ENCODE results near the gene DARS2.

DNA sequence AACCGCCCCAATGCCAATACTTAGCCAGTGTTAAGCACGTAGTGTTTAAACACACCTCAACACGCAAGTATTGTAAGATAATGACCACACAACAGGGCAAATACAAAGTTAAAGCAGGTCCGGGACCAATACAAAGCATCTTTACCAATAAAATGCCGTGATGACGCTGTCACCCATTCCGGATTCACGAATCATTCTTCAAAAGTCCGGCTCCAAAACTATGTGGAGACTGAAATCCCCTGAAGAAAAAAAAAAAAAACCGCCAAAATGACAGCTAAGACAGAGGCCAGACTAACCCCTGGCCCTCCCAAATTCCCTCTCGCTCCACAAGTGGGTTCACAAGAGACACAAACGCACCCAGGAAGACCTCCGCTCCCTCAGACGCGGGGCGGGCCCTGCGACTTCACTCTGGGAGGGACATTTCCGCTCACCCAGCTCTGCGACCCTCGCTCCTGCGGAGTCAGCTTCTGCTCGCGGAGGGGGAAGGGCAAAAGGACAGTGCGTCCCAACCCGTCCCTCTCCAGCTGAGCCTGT lies 625 bp upstream of the DARS2 start:
- no peak for TF ChIP-seq HNF4G (IDR thresholded peaks at IDR 0.05)
- TF ChIP-seq YY1 (IDR thresholded peaks at IDR 0.05) = no peak
- TF ChIP-seq, protein P1, sequence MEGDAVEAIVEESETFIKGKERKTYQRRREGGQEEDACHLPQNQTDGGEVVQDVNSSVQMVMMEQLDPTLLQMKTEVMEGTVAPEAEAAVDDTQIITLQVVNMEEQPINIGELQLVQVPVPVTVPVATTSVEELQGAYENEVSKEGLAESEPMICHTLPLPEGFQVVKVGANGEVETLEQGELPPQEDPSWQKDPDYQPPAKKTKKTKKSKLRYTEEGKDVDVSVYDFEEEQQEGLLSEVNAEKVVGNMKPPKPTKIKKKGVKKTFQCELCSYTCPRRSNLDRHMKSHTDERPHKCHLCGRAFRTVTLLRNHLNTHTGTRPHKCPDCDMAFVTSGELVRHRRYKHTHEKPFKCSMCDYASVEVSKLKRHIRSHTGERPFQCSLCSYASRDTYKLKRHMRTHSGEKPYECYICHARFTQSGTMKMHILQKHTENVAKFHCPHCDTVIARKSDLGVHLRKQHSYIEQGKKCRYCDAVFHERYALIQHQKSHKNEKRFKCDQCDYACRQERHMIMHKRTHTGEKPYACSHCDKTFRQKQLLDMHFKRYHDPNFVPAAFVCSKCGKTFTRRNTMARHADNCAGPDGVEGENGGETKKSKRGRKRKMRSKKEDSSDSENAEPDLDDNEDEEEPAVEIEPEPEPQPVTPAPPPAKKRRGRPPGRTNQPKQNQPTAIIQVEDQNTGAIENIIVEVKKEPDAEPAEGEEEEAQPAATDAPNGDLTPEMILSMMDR (IDR thresholded peaks at IDR 0.05; ENCODE audit: low read depth, low read length, missing input control) = no peak
- TF ChIP-seq RAD21 (IDR thresholded peaks at IDR 0.05) = no peak
- no peak for TF ChIP-seq JUND (IDR thresholded peaks at IDR 0.05)
- TF ChIP-seq, protein P2, sequence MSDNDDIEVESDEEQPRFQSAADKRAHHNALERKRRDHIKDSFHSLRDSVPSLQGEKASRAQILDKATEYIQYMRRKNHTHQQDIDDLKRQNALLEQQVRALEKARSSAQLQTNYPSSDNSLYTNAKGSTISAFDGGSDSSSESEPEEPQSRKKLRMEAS (IDR thresholded peaks at IDR 0.05) = no peak
- no peak for TF ChIP-seq HNF4A (conservative IDR thresholded peaks at IDR 0.05)
- TF ChIP-seq GABPA (IDR thresholded peaks at IDR 0.05 in 1 of 2, conservative IDR thresholded peaks at IDR 0.05 in 1 of 2) = no peak
- no peak for TF ChIP-seq SP1 (IDR thresholded peaks at IDR 0.05)
- no peak for TF ChIP-seq TAF1 (conservative IDR thresholded peaks at IDR 0.05)
